K562 (cell line): ENCODE data around the gene SNRNP48.
A peak's percentile ranks its signal among the peaks of the same experiment; 100 is the strongest.

Experiments used
- AFF4 ChIP-seq: sonication (generic); formaldehyde crosslinking; IDR thresholded peaks from 2 replicates; pipeline ENCODE4 v1.8.0; 2023; ENCODE audit warnings: mild to moderate bottlenecking, missing genetic modification reagents
- ARID2 ChIP-seq: fragments of 450-650 bp; IDR thresholded peaks from 2 replicates; pipeline ENCODE4 v1.6.1; 2017; ENCODE audit warnings: antibody characterized with exemption, mild to moderate bottlenecking
- CEBPB ChIP-seq: fragments of 450-650 bp; IDR thresholded peaks from 2 replicates; pipeline ENCODE4 v1.6.1; 2016; ENCODE audit warnings: missing genetic modification characterization, missing compliant biosample characterization
- CREB1 ChIP-seq, 2 experiments: sonication (generic) in 1 of 2; formaldehyde crosslinking in 1 of 2; IDR thresholded peaks; 2 replicates each; pipeline versions ENCODE4 v1.6.1 to v1.8.0; 2012 to 2022; ENCODE audit warnings: inconsistent platforms in 1 of 2, mild to moderate bottlenecking in 1 of 2, missing genetic modification reagents in 1 of 2, moderate library complexity in 1 of 2
- CTCF ChIP-seq, 3 experiments: IDR thresholded peaks in 2 of 3; conservative IDR thresholded peaks in 1 of 3; 2 replicates each; pipeline ENCODE4 v1.5.1; 2011 to 2012; ENCODE audit warnings: low read length in 3 of 3, mild to moderate bottlenecking in 3 of 3, control low read depth in 2 of 3, improper control_type of control experiment in 1 of 3, inconsistent platforms in 1 of 3, low read depth in 1 of 3, mixed read lengths in 1 of 3, moderate library complexity in 1 of 3; ENCODE audit not compliant: insufficient read depth in 2 of 3
- ELK1 ChIP-seq: sonication (generic); formaldehyde crosslinking; IDR thresholded peaks from 2 replicates; pipeline ENCODE4 v1.8.1; 2022; ENCODE audit warnings: missing genetic modification reagents
- GTF3C2 ChIP-seq: IDR thresholded peaks from 3 replicates; pipeline ENCODE4 v1.6.1; 2011; ENCODE audit warnings: borderline replicate concordance, mild to moderate bottlenecking, moderate library complexity; ENCODE audit not compliant: insufficient read length; ENCODE audit errors: extremely low read depth
- MTA2 ChIP-seq: fragments of 450-650 bp; IDR thresholded peaks from 2 replicates; pipeline ENCODE4 v1.6.1; 2016; ENCODE audit warnings: low read depth
- PRDM10 ChIP-seq: fragments of 450-650 bp; IDR thresholded peaks from 2 replicates; pipeline ENCODE4 v1.6.1; 2018; ENCODE audit not compliant: partially characterized antibody
- PRMT5 ChIP-seq: sonication (generic); formaldehyde crosslinking; IDR thresholded peaks from 2 replicates; pipeline ENCODE4 v1.5.0; 2020; ENCODE audit warnings: missing genetic modification reagents
- USF1 ChIP-seq: sonication (generic); formaldehyde crosslinking; IDR thresholded peaks from 2 replicates; pipeline ENCODE4 v1.9.0; 2022; ENCODE audit warnings: mild to moderate bottlenecking, missing genetic modification reagents

- TF ChIP-seq PRDM10 (no peak), CREB1 (IDR thresholded peaks at IDR 0.05) (no peak), CREB1 (CRISPR knock-in tag; IDR thresholded peaks at IDR 0.05) (no peak), CTCF (IDR thresholded peaks at IDR 0.05 in 2 of 3, conservative IDR thresholded peaks at IDR 0.05 in 1 of 3; ENCODE audit: insufficient read depth in 2 of 3, low read depth in 1 of 3, low read length in 3 of 3) (peak; percentile 73 to 95 (median 82)), ARID2 (no peak), USF1 (CRISPR knock-in tag) (no peak), MTA2 (no peak), PRMT5 (CRISPR knock-in tag) (no peak), AFF4 (0 out of 2 replicates have a peak, but pooled peaks have one; percentile 35), GTF3C2 (no peak), ELK1 (CRISPR knock-in tag) (no peak), CEBPB (tag) (peak; percentile 37; the same call in 1 of the 2 replicates)
These were observed 25.8 kb downstream of the SNRNP48 start for GRCh38 chr6:7615611-7616383.
